K562 (cell line): ENCODE results near the gene HEPACAM. TPM values are rescaled to one million over a fixed set of nuclear protein-coding genes. Genes with fewer than 3 reads are reported as not detected.

Source experiments
- ATAC-seq: fragments of 200-7000 bp; cut with Tn5 transposase; 3 replicates; pipeline ENCODE4 v1.9.1; 2020; ENCODE audit warnings: moderate library complexity
- BruUV-seq: library from RNA; stranded (reverse); fragments of 400-500 nt; replicated peaks from 2 replicates; lab custom pipeline; 2021; lab: Mats Ljungman, UMichigan
- CTCF ChIA-PET: fragments of 300-600 bp; formaldehyde crosslinking; extraction: SDS; loops from one replicate; lab custom pipeline; 2021; ENCODE audit warnings: low intra/inter-chr PET ratio; lab: Yijun Ruan, JAX
- POLR2A ChIA-PET: fragments of 300-600, 350-650 bp; sonication (Branson Sonifier 250); formaldehyde crosslinking; extraction: SDS; loops from one replicate; lab custom pipeline; 2021; ENCODE audit warnings: antibody characterized with exemption, inconsistent platforms; lab: Yijun Ruan, JAX
- DNase-seq, 4 experiments: peaks; one replicate each; pipeline versions ENCODE4 v3.0.0 to v3.0.0-alpha.2; 2011 to 2018; ENCODE audit warnings: low spot score in 3 of 4, mixed read lengths in 3 of 4; ENCODE audit errors: extremely low read depth in 1 of 4
- FAIRE-seq: peaks from 2 replicates; lab custom pipeline; 2011; peaks lifted over from hg19 to GRCh38; lab: Jason Lieb, UNC
- H2AFZ ChIP-seq: 2 replicates; pipeline ENCODE4 v1.6.0; 2011; ENCODE audit warnings: low read depth, low read length, control low read depth, inconsistent platforms
- H3K27ac ChIP-seq: fragments of 200-600 bp; 3 replicates; pipeline ENCODE4 v1.8.0; 2011; ENCODE audit warnings: low read depth, mild to moderate bottlenecking, control low read depth, inconsistent platforms, low read length, moderate library complexity, mixed read lengths; ENCODE audit errors: extremely low read depth
- H3K27me3 ChIP-seq, 2 experiments: fragments of 300-600 bp in 1 of 2; 2 replicates in 1 of 2; 3 replicates in 1 of 2; pipeline versions ENCODE4 v1.6.0 to v1.8.0; 2011; ENCODE audit warnings: inconsistent platforms in 2 of 2, low read length in 2 of 2, mild to moderate bottlenecking in 1 of 2, mixed read lengths in 1 of 2, moderate library complexity in 1 of 2; ENCODE audit not compliant: control insufficient read depth in 2 of 2, insufficient read depth in 2 of 2
- H3K36me3 ChIP-seq: fragments of 300-600 bp; 3 replicates; pipeline ENCODE4 v1.8.0; 2011; ENCODE audit warnings: mild to moderate bottlenecking, low read length, inconsistent platforms; ENCODE audit not compliant: control insufficient read depth, insufficient read depth
- H3K4me1 ChIP-seq, 2 experiments: fragments of 200-600 bp in 1 of 2; replicated peaks in 1 of 2; 2 replicates in 1 of 2; 3 replicates in 1 of 2; pipeline versions ENCODE4 v1.5.1 to v1.8.0; 2011; ENCODE audit warnings: inconsistent platforms in 2 of 2, low read length in 2 of 2, mild to moderate bottlenecking in 1 of 2, mixed read lengths in 1 of 2, moderate library complexity in 1 of 2; ENCODE audit not compliant: control insufficient read depth in 2 of 2, insufficient read depth in 2 of 2
- H3K4me2 ChIP-seq: 2 replicates; pipeline ENCODE4 v1.6.1; 2011; ENCODE audit warnings: low read length, control low read depth, inconsistent platforms, mixed read lengths; ENCODE audit not compliant: insufficient read depth
- H3K4me3 ChIP-seq: fragments of 200-600 bp; sonication (generic), shearing (Covaris generic); 2 replicates; pipeline ENCODE4 v1.5.1; 2016; ENCODE audit warnings: control low read depth, inconsistent platforms
- H3K79me2 ChIP-seq: fragments of 200-600 bp; 3 replicates; pipeline ENCODE4 v1.8.0; 2011; ENCODE audit warnings: low read length, inconsistent platforms; ENCODE audit not compliant: control insufficient read depth, insufficient read depth
- H3K9ac ChIP-seq, 2 experiments: 2 replicates each; pipeline versions ENCODE4 v1.6.0 to v1.6.1; 2011; ENCODE audit warnings: low read depth in 2 of 2, low read length in 2 of 2, control low read depth in 1 of 2, inconsistent platforms in 1 of 2, mild to moderate bottlenecking in 1 of 2, mixed read lengths in 1 of 2; ENCODE audit not compliant: insufficient read depth in 1 of 2
- H3K9me1 ChIP-seq: one replicate; pipeline ENCODE4 v1.6.0; 2011; ENCODE audit warnings: inconsistent platforms, mild to moderate bottlenecking, low read length, moderate library complexity; ENCODE audit not compliant: control insufficient read depth, insufficient read depth
- H3K9me3 ChIP-seq: replicated peaks from 2 replicates; pipeline ENCODE4 v1.5.1; 2011; ENCODE audit warnings: low read depth, low read length, inconsistent platforms; ENCODE audit not compliant: control insufficient read depth, insufficient read depth
- H4K20me1 ChIP-seq: replicated peaks from 2 replicates; pipeline ENCODE4 v1.6.1; 2011; ENCODE audit warnings: low read length, inconsistent platforms, mixed read lengths; ENCODE audit not compliant: control insufficient read depth, insufficient read depth
- CHD4 ChIP-seq: fragments of 200-600 bp; sonication (generic); IDR thresholded peaks from 3 replicates; pipeline ENCODE4 v1.6.1; 2012; ENCODE audit warnings: low read depth, mild to moderate bottlenecking, mixed read lengths, low read length, inconsistent platforms; ENCODE audit not compliant: insufficient read depth, insufficient replicate concordance, poor library complexity, severe bottlenecking
- E2F3 ChIP-seq: fragments of 250-450 bp; sonication (Bioruptor Pico); IDR thresholded peaks from 2 replicates; pipeline ENCODE4 v1.4.0; 2020; ENCODE audit warnings: mild to moderate bottlenecking
- RUNX1 ChIP-seq: sonication (generic); IDR thresholded peaks from 2 replicates; pipeline ENCODE4 v1.6.1; 2016; ENCODE audit warnings: antibody characterized with exemption, low read depth
- SUPT5H ChIP-seq: fragments of 450-650 bp; IDR thresholded peaks from 2 replicates; pipeline ENCODE4 v1.6.1; 2016
- TEAD1 ChIP-seq, 2 experiments: fragments of 450-650 bp in 1 of 2; sonication (generic) in 1 of 2; formaldehyde crosslinking; IDR thresholded peaks; 2 replicates each; pipeline versions ENCODE4 v1.4.0 to v1.8.0; 2020 to 2022; ENCODE audit warnings: mild to moderate bottlenecking in 2 of 2, missing genetic modification reagents in 1 of 2
- ZNF174 ChIP-seq: fragments of 250-450 bp; sonication (Bioruptor Pico); IDR thresholded peaks from 2 replicates; pipeline ENCODE4 v1.4.0; 2020; ENCODE audit warnings: mild to moderate bottlenecking
- ZNF717 ChIP-seq: fragments of 250-450 bp; sonication (Bioruptor Pico); IDR thresholded peaks from 2 replicates; pipeline ENCODE4 v1.5.0; 2021
- WGBS: fragments of 100-300 bp; shearing (Covaris generic); methylation state at CpG from one replicate; pipeline ENCODE4 v1.1.6; 2016; ENCODE audit warnings: low coverage, mixed read lengths; ENCODE audit not compliant: insufficient coverage; ENCODE audit errors: missing lambda C conversion rate; 5-methylcytosine and 5-hydroxymethylcytosine counted together
- in situ Hi-C: fragments of 300-500 bp; cut with MboI; formaldehyde crosslinking; loops from 4 replicates; pipeline ENCODE4 v1.15.0; 2018; ENCODE audit warnings: inconsistent platforms, mixed read lengths
- intact Hi-C: fragments of 100-400 bp; cut with micrococcal nuclease; formaldehyde crosslinking; loops from 2 replicates; pipeline ENCODE4 v1.14.2; 2022
- polyA plus RNA-seq, 8 experiments: library from polyadenylated mRNA; depleted of rRNA in 4 of 8; stranded (reverse) in 5 of 8; unstranded in 3 of 8; fragments of >200 nt; fragmentation: Nextera tagmentation in 2 of 8; fragmentation: Illumina TruSeq in 1 of 8; extraction: Ambion mirVana in 2 of 8; extraction: Trizol in 1 of 8; gene quantifications; 2 replicates each; pipeline versions ENCODE4 v1.2.1 to v1.2.3, GENCODE V29; 2011 to 2014; ENCODE audit warnings: inconsistent platforms in 1 of 8, missing spikeins in 1 of 8
- total RNA-seq, 7 experiments: library from RNA; depleted of rRNA in 6 of 7; stranded (reverse); fragments of >200 nt in 6 of 7; fragmentation: Illumina TruSeq in 2 of 7; extraction: Trizol in 2 of 7; gene quantifications; 2 replicates each; pipeline versions ENCODE4 v1.2.1 to v1.2.3, GENCODE V29; 2011 to 2021; ENCODE audit warnings: low replicate concordance in 1 of 7

The HEPACAM gene
- total and polyA plus RNA-seq, 9 of the 15 experiments (the other 6 are each of a cell fraction or from before 2014, with no cell fraction given) = not detected

DNA sequence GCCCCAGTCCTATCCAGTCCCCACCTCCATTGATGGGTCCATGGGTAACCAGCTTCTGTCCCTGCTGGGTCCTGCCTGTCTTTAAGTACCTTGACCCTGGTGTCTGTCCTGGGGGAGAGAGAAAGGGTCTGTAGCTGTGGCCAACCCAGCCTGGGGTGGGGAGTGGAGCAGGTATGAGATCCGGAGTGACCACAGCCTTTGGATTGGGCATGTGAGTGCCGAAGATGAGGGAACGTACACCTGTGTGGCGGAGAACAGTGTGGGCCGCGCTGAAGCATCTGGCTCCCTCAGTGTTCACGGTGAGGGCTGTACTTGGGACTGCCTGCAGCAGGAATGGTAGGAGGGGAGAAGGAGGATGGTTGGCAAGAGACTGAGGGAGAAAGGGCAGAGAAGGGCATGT, 65.4 kb downstream of the HEPACAM start (continued):
- no peak for TF ChIP-seq ZNF717 (CRISPR knock-in tag)

DNA sequence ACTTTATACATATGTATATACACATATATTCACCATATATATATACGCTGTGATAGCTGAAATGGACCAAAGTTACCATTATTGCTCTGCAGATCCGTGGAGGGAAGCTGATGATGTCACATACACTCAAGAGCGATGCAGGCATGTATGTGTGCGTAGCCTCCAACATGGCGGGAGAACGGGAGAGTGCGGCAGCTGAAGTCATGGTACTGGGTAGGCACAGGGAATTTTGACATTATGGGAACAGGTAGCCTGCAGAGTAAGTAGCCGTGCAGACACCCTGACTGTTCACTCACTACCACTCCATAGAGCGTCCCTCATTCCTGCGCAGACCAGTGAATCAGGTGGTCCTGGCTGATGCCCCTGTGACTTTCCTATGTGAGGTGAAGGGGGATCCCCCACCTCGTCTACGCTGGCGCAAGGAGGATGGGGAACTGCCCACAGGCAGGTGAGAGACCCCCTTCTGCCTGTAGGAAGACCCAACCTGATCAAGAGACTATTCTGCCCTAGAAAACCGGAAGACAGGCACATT, 65.9 kb downstream of the HEPACAM start:
- H3K9me3 ChIP-seq = no peaks in the 10 kb centered on the region
- no peaks in the 10 kb centered on the region; the same call in 1 of the 2 replicates for H4K20me1 ChIP-seq
- POLR2A ChIA-PET = no interaction called here
- TF ChIP-seq TEAD1 (CRISPR knock-in tag; IDR thresholded peaks at IDR 0.05) (no peak), ZNF174 (CRISPR knock-in tag) (no peak), RUNX1 (no peak), CHD4 (no peak), SUPT5H (no peak), E2F3 (CRISPR knock-in tag) (no peak)
- H3K27me3 ChIP-seq = peaks cover 34 to 84% of the 10 kb centered on the region in 2 experiments; a peak in 4 of 5 replicates
- H3K9ac ChIP-seq = no peak overlapping the region
- intact Hi-C loops (loop anchor here (10.0 kb wide), 1 partner anchor 805 kb away; no protein-coding TSS in a partner anchor), in situ Hi-C loops (loop anchor here (25.0 kb wide), 1 partner anchor 808 kb away; no protein-coding TSS in a partner anchor)
- H3K4me1 ChIP-seq = peaks cover 5 to 19% of the 10 kb centered on the region in 2 experiments; a peak in 2 of 5 replicates
- 15% methylated on average over 14 of the region's 14 CpGs for WGBS
- H3K4me3 ChIP-seq = no peak overlapping the region
- H2AFZ ChIP-seq = no peak overlapping the region
- H3K9me1 ChIP-seq = peaks cover 3% of the 10 kb centered on the region
- H3K36me3 ChIP-seq = no peaks in the 10 kb centered on the region
- H3K27ac ChIP-seq = no peak overlapping the region
- no peaks in the 10 kb centered on the region for H3K79me2 ChIP-seq
- BruUV-seq = no TSS peak
- no peak for FAIRE-seq
- DNase-seq = no peak
- H3K4me2 ChIP-seq = no peak overlapping the region
- ATAC-seq = no peak
- CTCF ChIA-PET = interaction anchor here (0.7 kb wide), 1 partner anchor 384 kb away, joined by 3 read pairs; no protein-coding TSS in a partner anchor
